Measurements from ENCODE around the gene PRDM15.

DNA sequence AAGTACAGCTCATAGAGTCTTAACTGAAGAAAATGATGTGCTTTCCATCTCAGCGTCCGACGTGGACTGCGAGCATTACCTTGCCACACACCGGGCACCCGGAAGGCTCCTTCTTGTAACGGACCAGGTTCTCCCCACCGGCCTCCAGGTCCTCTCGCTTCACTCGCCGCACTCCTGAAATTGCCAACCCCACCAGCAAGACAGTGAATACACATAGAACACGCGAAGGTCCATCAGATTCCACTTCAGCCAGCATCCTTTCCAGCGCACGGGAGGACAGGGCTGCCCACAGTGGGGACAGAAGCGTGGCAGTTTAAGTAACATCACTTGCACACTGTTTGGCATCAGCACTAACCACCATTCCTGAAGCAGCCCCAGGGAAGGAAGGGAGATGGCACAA is 53.3 kb downstream of the PRDM15 start:
- TF ChIP-seq MYC (IDR thresholded peaks at IDR 0.05; ENCODE audit: low read depth, low read length): no peak
- TF ChIP-seq, protein P1, sequence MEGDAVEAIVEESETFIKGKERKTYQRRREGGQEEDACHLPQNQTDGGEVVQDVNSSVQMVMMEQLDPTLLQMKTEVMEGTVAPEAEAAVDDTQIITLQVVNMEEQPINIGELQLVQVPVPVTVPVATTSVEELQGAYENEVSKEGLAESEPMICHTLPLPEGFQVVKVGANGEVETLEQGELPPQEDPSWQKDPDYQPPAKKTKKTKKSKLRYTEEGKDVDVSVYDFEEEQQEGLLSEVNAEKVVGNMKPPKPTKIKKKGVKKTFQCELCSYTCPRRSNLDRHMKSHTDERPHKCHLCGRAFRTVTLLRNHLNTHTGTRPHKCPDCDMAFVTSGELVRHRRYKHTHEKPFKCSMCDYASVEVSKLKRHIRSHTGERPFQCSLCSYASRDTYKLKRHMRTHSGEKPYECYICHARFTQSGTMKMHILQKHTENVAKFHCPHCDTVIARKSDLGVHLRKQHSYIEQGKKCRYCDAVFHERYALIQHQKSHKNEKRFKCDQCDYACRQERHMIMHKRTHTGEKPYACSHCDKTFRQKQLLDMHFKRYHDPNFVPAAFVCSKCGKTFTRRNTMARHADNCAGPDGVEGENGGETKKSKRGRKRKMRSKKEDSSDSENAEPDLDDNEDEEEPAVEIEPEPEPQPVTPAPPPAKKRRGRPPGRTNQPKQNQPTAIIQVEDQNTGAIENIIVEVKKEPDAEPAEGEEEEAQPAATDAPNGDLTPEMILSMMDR (IDR thresholded peaks at IDR 0.05; ENCODE audit: extremely low read depth in 1 of 2, insufficient read depth in 1 of 2, low read depth in 1 of 2, low read length in 2 of 2): no peak
- no peak for TF ChIP-seq POLR2A (IDR thresholded peaks at IDR 0.05; ENCODE audit: low read depth, low read length)
- no peak for TF ChIP-seq POLR2AphosphoS5 (IDR thresholded peaks at IDR 0.05; ENCODE audit: insufficient read depth, low read depth, low read length)
- TF ChIP-seq, protein P2, sequence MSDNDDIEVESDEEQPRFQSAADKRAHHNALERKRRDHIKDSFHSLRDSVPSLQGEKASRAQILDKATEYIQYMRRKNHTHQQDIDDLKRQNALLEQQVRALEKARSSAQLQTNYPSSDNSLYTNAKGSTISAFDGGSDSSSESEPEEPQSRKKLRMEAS (IDR thresholded peaks at IDR 0.05; ENCODE audit: insufficient read depth, insufficient read length): no peak
- no peak for TF ChIP-seq JUN (IDR thresholded peaks at IDR 0.05; ENCODE audit: borderline replicate concordance, insufficient read depth, insufficient read length, low read depth)
- no peak for TF ChIP-seq EZH2 (IDR thresholded peaks at IDR 0.05; ENCODE audit: borderline replicate concordance, low read depth, low read length, severe bottlenecking)
